Measurements from ENCODE around the gene PUS1.

- TF ChIP-seq, protein P1, sequence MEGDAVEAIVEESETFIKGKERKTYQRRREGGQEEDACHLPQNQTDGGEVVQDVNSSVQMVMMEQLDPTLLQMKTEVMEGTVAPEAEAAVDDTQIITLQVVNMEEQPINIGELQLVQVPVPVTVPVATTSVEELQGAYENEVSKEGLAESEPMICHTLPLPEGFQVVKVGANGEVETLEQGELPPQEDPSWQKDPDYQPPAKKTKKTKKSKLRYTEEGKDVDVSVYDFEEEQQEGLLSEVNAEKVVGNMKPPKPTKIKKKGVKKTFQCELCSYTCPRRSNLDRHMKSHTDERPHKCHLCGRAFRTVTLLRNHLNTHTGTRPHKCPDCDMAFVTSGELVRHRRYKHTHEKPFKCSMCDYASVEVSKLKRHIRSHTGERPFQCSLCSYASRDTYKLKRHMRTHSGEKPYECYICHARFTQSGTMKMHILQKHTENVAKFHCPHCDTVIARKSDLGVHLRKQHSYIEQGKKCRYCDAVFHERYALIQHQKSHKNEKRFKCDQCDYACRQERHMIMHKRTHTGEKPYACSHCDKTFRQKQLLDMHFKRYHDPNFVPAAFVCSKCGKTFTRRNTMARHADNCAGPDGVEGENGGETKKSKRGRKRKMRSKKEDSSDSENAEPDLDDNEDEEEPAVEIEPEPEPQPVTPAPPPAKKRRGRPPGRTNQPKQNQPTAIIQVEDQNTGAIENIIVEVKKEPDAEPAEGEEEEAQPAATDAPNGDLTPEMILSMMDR (conservative IDR thresholded peaks at IDR 0.05; ENCODE audit: low read length) = no peak
- TF ChIP-seq EZH2phosphoT487 (IDR thresholded peaks at IDR 0.05; ENCODE audit: borderline replicate concordance) = no peak
Measured at GRCh38 chr12:131897875-131898274, 31.2 kb upstream of the PUS1 start.

All from Loucy (cell line).